T-helper 2 cell treated with Interferon-gamma antibody and Interleukin-4, amounts not matched to agents 5 μg/mL and 100 μg/mL, for 36 hours (primary cell): ENCODE results near the gene MSI2.

Source experiments
- DNase-seq: peaks from one replicate; pipeline ENCODE4 v3.0.0; 2021; ENCODE audit warnings: low spot score
- H3K27ac Mint-ChIP-seq: one replicate; pipeline ENCODE4 v1.8.0; 2021; ENCODE audit warnings: mild to moderate bottlenecking, mixed read lengths
- H3K27me3 Mint-ChIP-seq: one replicate; pipeline ENCODE4 v1.8.0; 2021; ENCODE audit warnings: low read depth, mixed read lengths
- H3K36me3 Mint-ChIP-seq: one replicate; pipeline ENCODE4 v1.8.0; 2021; ENCODE audit warnings: low read depth, mixed read lengths
- H3K4me1 Mint-ChIP-seq: one replicate; pipeline ENCODE4 v1.8.0; 2021; ENCODE audit warnings: low read depth, mixed read lengths
- H3K4me3 Mint-ChIP-seq: one replicate; pipeline ENCODE4 v1.8.0; 2022; ENCODE audit warnings: mild to moderate bottlenecking, moderate library complexity, mixed read lengths
- H3K9me3 Mint-ChIP-seq: one replicate; pipeline ENCODE4 v1.8.0; 2021; ENCODE audit warnings: mixed read lengths

Gene MSI2

GRCh38 chr17:57600074-57600473, 343.8 kb downstream of the MSI2 start:
- Mint-ChIP-seq H3K36me3 (peaks cover 37% of the 10 kb centered on the region), H3K4me1 (peaks cover 64% of the 10 kb centered on the region), H3K27ac (peak overlapping the region; percentile 82), H3K27me3 (no peaks in the 10 kb centered on the region), H3K9me3 (peaks cover 3% of the 10 kb centered on the region), H3K4me3 (peak overlapping the region; percentile 80)
- peak; percentile 52 for DNase-seq

- Mint-ChIP-seq H3K4me3 (peak overlapping the region; percentile 80), H3K4me1 (peaks cover 74% of the 10 kb centered on the region), H3K27ac (peak overlapping the region; percentile 82), H3K36me3 (peaks cover 33% of the 10 kb centered on the region), H3K9me3 (no peaks in the 10 kb centered on the region), H3K27me3 (no peaks in the 10 kb centered on the region)
- no peak for DNase-seq
Observed at GRCh38 chr17:57601143-57601735, 344.9 kb downstream of the MSI2 start.

GRCh38 chr17:57602896-57603295, 346.6 kb downstream of the MSI2 start:
- Mint-ChIP-seq H3K4me3 (no peak overlapping the region), H3K9me3 (no peaks in the 10 kb centered on the region), H3K4me1 (peaks cover 78% of the 10 kb centered on the region), H3K27ac (peak overlapping the region; percentile 28), H3K27me3 (no peaks in the 10 kb centered on the region), H3K36me3 (peaks cover 25% of the 10 kb centered on the region)
- no peak for DNase-seq

GRCh38 chr17:57603546-57603945, 347.2 kb downstream of the MSI2 start:
- Mint-ChIP-seq H3K36me3 (peaks cover 20% of the 10 kb centered on the region), H3K4me1 (peaks cover 71% of the 10 kb centered on the region), H3K4me3 (peak overlapping the region; percentile 71), H3K9me3 (no peaks in the 10 kb centered on the region), H3K27me3 (no peaks in the 10 kb centered on the region), H3K27ac (peak overlapping the region; percentile 89)
- DNase-seq = no peak

- Mint-ChIP-seq H3K9me3 (no peaks in the 10 kb centered on the region), H3K4me1 (peaks cover 67% of the 10 kb centered on the region), H3K27me3 (no peaks in the 10 kb centered on the region), H3K36me3 (peaks cover 18% of the 10 kb centered on the region), H3K27ac (peak overlapping the region; percentile 89), H3K4me3 (peak overlapping the region; percentile 71)
- peak; percentile 48 for DNase-seq
Observed at GRCh38 chr17:57603978-57604377, 347.7 kb downstream of the MSI2 start.

- Mint-ChIP-seq H3K27ac (peak overlapping the region; percentile 80), H3K27me3 (no peaks in the 10 kb centered on the region), H3K36me3 (peaks cover 14% of the 10 kb centered on the region), H3K4me1 (peaks cover 57% of the 10 kb centered on the region), H3K9me3 (no peaks in the 10 kb centered on the region), H3K4me3 (peak overlapping the region; percentile 71)
- no peak for DNase-seq
Observed at GRCh38 chr17:57604771-57605674, 348.7 kb downstream of the MSI2 start.

- H3K27me3 Mint-ChIP-seq = no peaks in the 10 kb centered on the region
Observed at GRCh38 chr17:57605675-57606105, 349.4 kb downstream of the MSI2 start.

GRCh38 chr17:57606111-57606875, 350.0 kb downstream of the MSI2 start:
- Mint-ChIP-seq H3K4me1 (peaks cover 44% of the 10 kb centered on the region), H3K27me3 (no peaks in the 10 kb centered on the region), H3K27ac (peak overlapping the region; percentile 80), H3K9me3 (no peaks in the 10 kb centered on the region), H3K4me3 (no peak overlapping the region), H3K36me3 (peaks cover 4% of the 10 kb centered on the region)
- no peak for DNase-seq

More at GRCh38 chr17:57605675-57606105, 349.4 kb downstream of the MSI2 start:
- Mint-ChIP-seq H3K36me3 (peaks cover 10% of the 10 kb centered on the region), H3K27ac (peak overlapping the region; percentile 80), H3K4me1 (peaks cover 50% of the 10 kb centered on the region), H3K4me3 (peak overlapping the region; percentile 39), H3K9me3 (no peaks in the 10 kb centered on the region)
- no peak for DNase-seq

GRCh38 chr17:57607553-57608120, 351.3 kb downstream of the MSI2 start:
- Mint-ChIP-seq H3K27me3 (no peaks in the 10 kb centered on the region), H3K4me3 (no peak overlapping the region), H3K36me3 (peaks cover 3% of the 10 kb centered on the region), H3K27ac (no peak overlapping the region), H3K4me1 (peaks cover 35% of the 10 kb centered on the region), H3K9me3 (no peaks in the 10 kb centered on the region)
- DNase-seq = no peak

- Mint-ChIP-seq H3K4me3 (no peak overlapping the region), H3K36me3 (peaks cover 3% of the 10 kb centered on the region), H3K27me3 (no peaks in the 10 kb centered on the region), H3K27ac (no peak overlapping the region), H3K9me3 (no peaks in the 10 kb centered on the region), H3K4me1 (peaks cover 36% of the 10 kb centered on the region)
- no peak for DNase-seq
Observed at GRCh38 chr17:57608369-57609124, 352.2 kb downstream of the MSI2 start.

- H3K27ac Mint-ChIP-seq = no peak overlapping the region
- no peaks in the 10 kb centered on the region for H3K27me3 Mint-ChIP-seq
- no peaks in the 10 kb centered on the region for H3K36me3 Mint-ChIP-seq
- H3K4me1 Mint-ChIP-seq = peaks cover 28% of the 10 kb centered on the region
- no peak overlapping the region for H3K4me3 Mint-ChIP-seq
- DNase-seq = no peak
- no peaks in the 10 kb centered on the region for H3K9me3 Mint-ChIP-seq
Observed at GRCh38 chr17:57609125-57609877, 353.0 kb downstream of the MSI2 start.

- Mint-ChIP-seq H3K4me1 (peaks cover 24% of the 10 kb centered on the region), H3K27me3 (no peaks in the 10 kb centered on the region), H3K27ac (no peak overlapping the region), H3K4me3 (no peak overlapping the region), H3K36me3 (peaks cover 2% of the 10 kb centered on the region), H3K9me3 (no peaks in the 10 kb centered on the region)
- no peak for DNase-seq
Observed at GRCh38 chr17:57609878-57610270, 353.6 kb downstream of the MSI2 start.
